Measurements from ENCODE around the gene HIVEP3.
A peak's percentile ranks its signal among the peaks of the same experiment; 100 is the strongest.

Gene HIVEP3

GRCh38 chr1:41874151-41874719, 44.5 kb downstream of the HIVEP3 start:
- DNase-seq (ENCODE audit: low read depth in 2 of 2), result no peak

- DNase-seq (ENCODE audit: low read depth in 2 of 2), result no peak
Observed at GRCh38 chr1:41872074-41872473, 46.6 kb downstream of the HIVEP3 start.

- no peak for DNase-seq (ENCODE audit: low read depth in 2 of 2)
Observed at GRCh38 chr1:41870076-41870562, 48.6 kb downstream of the HIVEP3 start.

GRCh38 chr1:41868241-41868998, 50.3 kb downstream of the HIVEP3 start:
- DNase-seq (ENCODE audit: low read depth in 2 of 2), result no peak

- DNase-seq (ENCODE audit: low read depth in 2 of 2), result no peak
Observed at GRCh38 chr1:41866285-41866684, 52.4 kb downstream of the HIVEP3 start.

GRCh38 chr1:41864471-41865040, 54.2 kb downstream of the HIVEP3 start:
- DNase-seq (ENCODE audit: low read depth in 2 of 2), result no peak

- no peak for DNase-seq (ENCODE audit: low read depth in 2 of 2)
Observed at GRCh38 chr1:41863718-41864117, 55.0 kb downstream of the HIVEP3 start.

GRCh38 chr1:41862384-41863221, 56.1 kb downstream of the HIVEP3 start:
- DNase-seq (ENCODE audit: low read depth in 2 of 2), result peak; percentile 4 to 35

GRCh38 chr1:41861535-41862383, 57.0 kb downstream of the HIVEP3 start:
- no peak for DNase-seq (ENCODE audit: low read depth in 2 of 2)

GRCh38 chr1:41860771-41861170, 58.0 kb downstream of the HIVEP3 start:
- DNase-seq (ENCODE audit: low read depth in 2 of 2), result no peak

GRCh38 chr1:41860214-41860613, 58.5 kb downstream of the HIVEP3 start:
- DNase-seq (ENCODE audit: low read depth in 2 of 2), result no peak

- DNase-seq (ENCODE audit: low read depth in 2 of 2), result no peak
Observed at GRCh38 chr1:41859686-41860085, 59.0 kb downstream of the HIVEP3 start.

GRCh38 chr1:41856944-41857285, 61.8 kb downstream of the HIVEP3 start:
- DNase-seq (ENCODE audit: low read depth in 2 of 2), result no peak

GRCh38 chr1:41856151-41856943, 62.4 kb downstream of the HIVEP3 start:
- DNase-seq (ENCODE audit: low read depth in 2 of 2), result no peak

GRCh38 chr1:41855713-41856112, 63.0 kb downstream of the HIVEP3 start:
- no peak for DNase-seq (ENCODE audit: low read depth in 2 of 2)

GRCh38 chr1:41853907-41854306, 64.8 kb downstream of the HIVEP3 start:
- DNase-seq (ENCODE audit: low read depth in 2 of 2), result no peak

GRCh38 chr1:41852091-41852490, 66.6 kb downstream of the HIVEP3 start:
- DNase-seq (ENCODE audit: low read depth in 2 of 2), result no peak

GRCh38 chr1:41851589-41851988, 67.1 kb downstream of the HIVEP3 start:
- DNase-seq (ENCODE audit: low read depth in 2 of 2), result no peak

GRCh38 chr1:41850029-41850428, 68.7 kb downstream of the HIVEP3 start:
- no peak for DNase-seq (ENCODE audit: low read depth in 2 of 2)

GRCh38 chr1:41849211-41849759, 69.4 kb downstream of the HIVEP3 start:
- no peak for DNase-seq (ENCODE audit: low read depth in 2 of 2)
